T-helper 2 cell treated with Interferon-gamma antibody and Interleukin-4, amounts not matched to agents 100 ng/mL and 5 ng/mL, for 36 hours (primary cell): ENCODE measurements around the gene TRPV5. TPM values are rescaled to one million over a fixed set of nuclear protein-coding genes. Genes with fewer than 3 reads are reported as not detected.

Experiments
- intact Hi-C: fragments of 100-400 bp; cut with micrococcal nuclease; formaldehyde crosslinking; loops from one replicate; pipeline ENCODE4 v1.15.1; 2023
- total RNA-seq: library from RNA; stranded (reverse); gene quantifications from 2 replicates; pipeline ENCODE4 v1.2.3, GENCODE V29; 2022

The TRPV5 gene
- total RNA-seq, 1 donor from 2014 or later: not detected

DNA sequence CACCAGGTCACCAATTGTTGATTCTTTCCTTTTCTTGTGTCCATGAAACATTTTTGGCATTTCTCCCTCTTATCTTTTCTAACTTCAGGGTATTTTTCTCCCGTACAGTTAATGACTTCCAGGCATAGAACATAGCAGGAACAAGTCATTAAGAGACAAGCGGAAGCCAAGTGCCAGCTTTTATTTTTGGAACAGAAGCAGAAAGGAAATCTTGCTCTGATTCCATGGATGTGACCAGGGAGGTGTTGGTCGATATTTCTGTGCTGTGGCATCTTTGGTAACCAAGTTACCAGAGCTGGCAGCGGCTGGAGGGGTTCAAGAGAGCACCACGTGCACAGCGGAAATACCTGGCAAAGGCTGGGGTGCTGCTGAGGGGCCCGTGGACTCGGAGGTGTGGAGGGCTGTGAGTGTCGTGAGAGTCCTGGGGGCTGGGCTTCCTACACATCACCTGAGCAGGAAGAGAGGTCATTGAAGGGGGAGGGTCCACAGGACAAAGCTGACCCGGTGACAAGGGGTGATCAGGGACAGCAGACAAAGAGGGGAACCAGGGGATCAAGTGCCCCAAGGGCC is 7.5 kb upstream of the TRPV5 start:
- intact Hi-C loops: no loop called here

DNA sequence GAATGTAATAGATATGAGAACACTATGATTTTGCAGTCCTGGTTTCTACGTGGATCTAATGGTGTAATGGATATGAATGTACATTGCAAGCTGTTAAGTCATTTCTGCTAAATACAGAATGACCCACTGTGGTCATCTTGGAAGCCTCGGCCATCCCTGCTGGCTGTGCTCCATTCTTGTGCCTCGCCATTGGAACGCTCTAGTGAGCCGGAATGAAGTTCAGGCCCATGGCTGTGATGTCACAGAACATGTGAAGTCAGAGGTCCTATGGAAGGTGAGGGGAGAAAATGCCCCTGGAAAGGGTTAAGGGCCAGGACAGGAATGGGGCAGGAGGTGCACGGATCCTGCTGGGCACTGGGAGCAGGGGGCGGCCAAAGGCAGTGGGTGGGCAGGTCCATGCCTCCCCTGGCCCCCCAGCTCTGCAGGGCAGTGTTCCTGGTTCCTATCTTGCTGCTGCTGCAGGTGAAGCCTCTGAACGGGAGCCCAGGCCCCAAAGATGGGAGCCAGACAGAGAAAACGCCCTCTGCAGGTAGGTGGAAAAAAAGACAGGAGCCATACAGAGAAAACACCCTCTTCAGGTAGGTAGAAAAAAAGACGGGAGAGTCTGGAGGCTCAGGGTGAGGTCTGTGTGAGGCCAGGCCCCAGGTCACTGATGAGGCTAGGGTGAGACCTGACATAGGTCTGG is 5.8 kb upstream of the TRPV5 start, which contains the start of gene LLCFC1:
LLCFC1 (plus strand) TSS at position 259 of the 685 bp plus-strand sequence; CDS start at position 397, 138 bp downstream.
- intact Hi-C loops: no loop called here

DNA sequence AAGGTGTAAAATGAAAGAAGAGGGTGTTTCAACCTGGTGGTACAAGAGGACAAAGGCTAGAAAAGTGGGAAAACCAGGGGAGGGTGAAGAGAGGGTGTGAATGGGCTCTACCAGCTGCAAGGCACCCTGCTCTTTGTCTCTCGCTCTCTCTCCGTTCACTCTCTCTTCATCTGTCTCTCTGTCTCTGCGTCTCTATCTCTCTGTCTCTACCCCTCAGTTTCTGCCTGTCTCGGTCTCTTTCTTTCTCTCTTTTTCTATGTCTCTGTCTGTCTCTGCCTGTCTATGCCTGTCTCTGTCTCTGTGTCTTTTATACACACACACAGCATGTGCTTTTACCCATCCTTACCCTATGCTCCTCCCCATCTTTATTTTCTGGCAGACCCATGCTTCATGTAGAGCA is 5.1 kb upstream of the TRPV5 start:
- intact Hi-C loops: no loop called here

DNA sequence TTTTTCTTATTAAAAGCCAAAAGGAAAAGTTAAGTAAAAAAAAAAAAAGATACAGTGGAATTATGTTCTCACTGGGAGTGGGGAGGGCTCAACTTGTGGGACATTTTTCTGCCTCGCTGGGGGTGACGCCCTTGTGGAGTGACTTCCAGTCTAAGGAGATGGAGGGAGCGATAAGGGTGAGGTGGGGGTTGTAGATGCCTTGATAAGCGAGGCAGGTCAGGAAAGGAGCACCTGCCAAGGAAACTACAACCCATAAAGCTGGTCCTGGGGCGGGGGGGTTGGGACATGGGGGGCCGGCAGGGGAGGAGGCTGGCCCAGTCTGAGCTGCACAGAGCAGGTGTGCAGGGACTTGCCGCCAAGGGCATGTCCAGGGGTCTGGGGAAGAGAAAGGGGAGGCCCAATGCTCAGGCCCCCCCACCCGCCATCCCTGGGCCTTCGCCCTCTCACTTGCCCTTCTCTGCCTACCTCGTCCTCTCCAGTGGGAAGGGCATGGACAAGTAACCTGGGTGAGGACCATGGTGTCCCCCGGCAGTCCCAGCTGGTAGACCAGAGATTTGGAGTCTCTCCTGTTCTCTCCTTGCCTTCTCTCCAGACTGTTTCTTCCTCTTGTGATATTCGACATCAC is 2.5 kb upstream of the TRPV5 start:
- intact Hi-C loops: no loop called here

DNA sequence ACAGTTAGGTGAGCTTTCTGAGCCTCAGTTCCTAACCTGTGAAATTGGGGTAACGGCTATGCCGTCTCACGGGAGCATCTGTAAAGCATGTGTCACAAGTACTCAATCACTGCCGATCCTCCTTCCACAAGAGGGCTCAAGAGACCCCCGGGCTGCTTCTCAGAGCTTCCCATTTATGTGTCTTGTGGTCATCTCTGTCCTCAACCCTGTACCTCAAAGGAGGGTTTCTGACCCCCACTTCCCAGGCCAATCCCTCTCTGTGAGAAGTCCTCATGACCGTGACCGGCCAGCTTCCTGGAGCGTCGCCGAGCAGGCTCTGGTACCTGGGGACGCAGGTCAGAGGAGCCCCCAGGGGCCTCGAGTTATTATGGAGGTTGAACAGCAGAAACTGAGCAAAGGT is 510 bp upstream of the TRPV5 start:
- intact Hi-C loops: no loop called here

DNA sequence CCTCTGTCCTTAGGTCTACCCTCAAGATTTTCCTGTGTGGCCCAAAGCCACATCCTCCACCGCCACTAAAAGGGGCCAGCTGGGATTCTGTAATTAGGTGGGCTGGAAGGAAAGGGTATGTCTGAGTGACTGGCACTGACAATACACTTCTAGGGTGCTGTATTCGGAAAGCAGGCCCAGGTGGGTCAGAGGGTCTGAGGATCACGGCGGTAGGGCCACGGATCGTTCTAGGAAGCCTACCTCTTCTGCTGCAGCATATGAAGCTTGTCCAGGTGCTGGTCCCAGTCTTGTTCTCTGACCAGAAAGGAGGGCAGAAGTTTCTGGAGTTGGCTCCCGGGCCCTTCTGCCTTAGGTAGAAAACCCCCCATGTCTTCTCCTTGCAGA is 462 bp downstream of the TRPV5 start:
- intact Hi-C loops: no loop called here

DNA sequence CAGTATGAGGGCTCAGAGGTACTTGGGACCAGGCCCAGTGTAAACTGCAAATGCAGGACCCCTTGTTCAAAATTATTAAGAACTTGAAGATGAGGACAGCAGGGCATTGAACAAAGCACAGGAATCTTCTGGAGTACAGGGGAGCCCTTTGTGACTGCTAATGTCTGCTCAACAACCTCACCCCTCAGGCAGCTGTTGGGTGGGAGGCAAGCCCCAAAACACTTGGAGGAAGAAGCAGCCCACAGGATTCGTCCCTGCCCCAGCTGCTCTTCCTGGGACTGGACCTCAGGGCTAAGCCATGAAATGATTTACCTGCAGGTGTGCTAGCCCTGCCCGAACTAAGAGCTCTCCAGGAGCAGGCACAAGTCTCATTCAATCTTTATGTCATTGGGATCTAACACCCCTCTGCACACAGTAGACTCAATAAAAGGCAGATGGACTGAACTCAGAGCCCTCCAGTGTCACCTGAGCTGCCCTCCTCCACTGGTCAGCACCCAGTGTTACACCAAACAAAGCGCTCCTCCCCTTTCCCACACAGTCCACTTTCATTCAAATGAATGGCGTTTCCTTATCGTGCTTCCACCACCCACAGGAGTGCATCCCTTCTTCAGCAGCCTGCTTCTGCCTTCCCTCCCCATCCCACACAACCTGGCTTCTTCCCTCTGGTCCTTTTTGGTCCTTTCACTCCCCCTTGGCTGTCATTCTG is 1.0 kb downstream of the TRPV5 start:
- intact Hi-C loops: no loop called here

DNA sequence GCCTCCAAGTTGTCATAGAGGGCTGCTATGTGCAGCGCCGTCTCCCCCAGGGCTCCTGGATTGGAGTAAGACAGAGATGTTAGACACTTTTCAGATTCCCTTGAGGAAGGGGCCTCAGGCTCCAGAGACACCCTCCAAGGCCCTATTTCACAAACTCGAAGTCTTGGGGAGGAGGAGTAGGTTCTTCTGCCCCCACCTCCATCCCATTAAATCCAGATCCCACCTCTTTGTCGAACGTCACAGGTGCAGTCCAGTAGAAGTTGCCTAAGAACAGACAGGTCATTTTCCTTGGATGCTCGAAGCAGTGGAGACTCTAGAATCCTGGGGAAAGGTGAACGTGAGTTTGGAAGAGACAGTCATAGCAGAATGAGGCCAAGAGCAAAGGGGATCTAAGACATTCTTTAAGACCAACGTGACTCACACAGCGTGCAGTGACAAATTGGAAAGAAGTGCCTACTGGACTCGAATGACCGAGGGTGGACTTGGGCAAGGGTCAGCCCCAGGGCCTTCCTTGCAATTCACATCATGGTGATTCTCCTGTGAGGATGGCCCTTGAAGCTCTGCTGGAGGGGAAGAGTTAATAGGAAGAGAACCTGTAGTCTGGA is 3.3 kb downstream of the TRPV5 start:
- intact Hi-C loops: no loop called here

DNA sequence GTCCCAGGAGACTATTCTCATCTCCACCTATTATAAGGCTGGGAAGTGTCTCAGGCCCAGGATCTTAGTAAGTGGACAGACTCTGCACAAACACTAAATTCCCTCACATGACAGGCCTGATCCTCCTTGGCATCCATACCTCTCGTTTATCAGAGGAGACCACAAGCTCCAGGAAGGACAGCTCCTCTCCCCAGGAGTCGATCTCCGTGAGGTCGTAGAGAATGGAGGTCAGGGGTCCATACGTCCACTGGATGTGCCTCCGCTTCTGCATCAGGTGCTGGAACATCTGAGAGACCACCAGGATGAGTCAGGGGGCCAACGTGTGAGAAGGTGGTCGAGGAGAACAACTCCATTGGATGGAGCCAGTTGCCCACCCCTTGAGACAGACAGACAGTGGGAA is 5.6 kb downstream of the TRPV5 start:
- intact Hi-C loops: no loop called here

DNA sequence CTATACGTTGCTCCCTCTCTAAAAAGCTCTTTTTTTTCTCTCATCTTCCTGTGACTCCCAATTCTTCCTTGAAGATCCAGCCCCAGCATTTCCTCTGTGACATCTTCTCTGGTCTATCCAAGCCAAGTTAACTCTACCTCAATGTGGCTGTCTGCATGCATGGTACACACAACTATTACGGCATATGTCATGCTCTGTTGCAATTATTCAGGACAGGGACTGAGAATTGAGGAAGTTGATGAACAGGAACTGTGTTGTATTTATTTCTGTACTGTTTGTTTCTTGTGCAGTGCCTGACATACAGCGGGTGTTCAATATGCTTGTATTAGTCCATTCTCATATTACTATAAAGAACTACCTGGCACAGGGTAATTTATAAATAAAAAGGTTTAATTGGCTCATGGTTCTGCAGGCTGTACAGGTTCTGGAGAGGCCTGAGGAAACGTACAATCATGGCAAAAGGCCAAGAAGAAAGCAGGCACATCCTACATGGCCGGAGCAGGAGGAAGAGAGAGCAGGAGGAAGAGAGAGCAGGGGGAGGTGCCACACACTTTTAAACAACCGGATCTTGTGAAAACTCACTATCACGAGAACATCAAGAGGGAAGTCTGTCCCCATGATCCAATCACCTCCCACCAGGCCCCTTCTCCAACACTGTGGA is 6.3 kb downstream of the TRPV5 start:
- intact Hi-C loops: no loop called here

DNA sequence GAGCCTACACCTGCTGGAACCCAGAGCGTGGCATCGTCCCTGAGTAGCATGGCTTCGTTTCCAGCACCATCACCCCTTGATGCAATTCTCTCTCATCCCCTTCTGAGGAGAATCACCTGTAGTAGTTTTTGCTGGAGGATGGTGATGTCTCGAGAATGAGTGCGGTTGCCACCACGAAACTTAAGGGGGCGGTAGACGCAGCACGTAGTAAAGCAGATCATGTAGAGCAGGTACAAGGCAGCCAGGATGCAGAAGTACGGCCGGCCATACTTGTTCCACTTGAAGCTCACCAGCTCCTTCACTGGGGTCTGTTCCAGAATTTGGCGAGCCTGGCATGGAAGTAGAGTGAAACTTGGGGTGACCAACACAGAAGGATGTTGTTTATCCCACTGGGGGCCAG is 8.1 kb downstream of the TRPV5 start:
- intact Hi-C loops: no loop called here

DNA sequence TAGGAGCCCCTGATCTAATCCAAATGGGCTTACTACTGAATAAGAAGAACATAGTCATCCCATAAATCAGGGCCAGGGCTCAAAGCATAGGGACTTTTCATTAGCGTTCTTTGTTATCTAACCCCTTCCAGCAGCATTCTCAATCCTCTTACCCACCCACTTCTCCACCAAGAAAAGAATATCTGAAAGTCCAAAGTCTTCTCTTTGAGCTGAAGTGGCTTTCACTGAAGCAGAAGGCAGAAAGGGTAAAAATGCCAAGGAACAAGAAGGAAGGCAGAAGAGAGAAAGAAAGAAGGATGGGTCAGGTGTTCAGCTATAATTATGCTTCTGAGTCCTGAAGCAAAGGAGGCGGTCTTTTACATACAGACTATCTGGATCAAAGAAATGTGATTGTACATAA is 10.2 kb downstream of the TRPV5 start:
- intact Hi-C loops: no loop called here

DNA sequence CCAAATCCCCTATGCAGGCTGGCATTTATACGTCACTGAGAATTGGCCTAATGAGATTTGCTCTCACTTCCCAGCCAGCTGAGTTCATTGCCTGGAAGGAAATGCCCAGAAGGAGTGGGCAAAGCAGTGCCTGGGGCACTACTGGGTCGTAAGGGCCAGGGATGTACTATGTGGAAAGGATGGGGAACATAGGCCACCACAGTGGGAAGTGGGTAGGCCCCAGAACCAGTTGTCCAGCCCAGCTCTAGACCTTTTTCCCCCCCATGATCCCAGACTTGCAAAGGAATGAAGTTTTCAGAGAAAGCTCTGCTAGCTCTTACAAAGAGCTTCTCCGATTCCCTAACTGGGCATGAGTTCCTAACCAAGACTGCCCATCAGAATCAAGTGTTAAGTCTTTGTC is 13.9 kb downstream of the TRPV5 start:
- intact Hi-C loops: no loop called here

DNA sequence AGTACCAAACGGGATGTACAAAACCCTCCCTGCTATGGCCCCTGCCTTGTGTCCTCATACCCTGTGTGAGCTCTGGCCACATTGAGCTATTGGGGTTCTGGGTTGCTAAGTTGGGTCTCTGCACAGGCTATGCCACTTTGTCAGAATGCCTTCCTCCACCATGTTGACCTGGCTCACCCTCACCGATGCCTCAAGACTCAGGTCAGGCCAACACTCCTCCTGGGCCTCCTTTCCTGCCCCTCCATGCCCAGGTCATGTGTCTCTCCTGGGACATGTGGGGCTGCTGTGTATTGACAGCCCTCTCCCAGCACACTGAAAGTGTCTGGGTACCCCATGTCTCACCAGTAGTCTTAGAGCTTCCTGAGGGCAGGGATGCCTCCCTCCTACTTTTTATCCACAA is 14.6 kb downstream of the TRPV5 start:
- intact Hi-C loops: no loop called here

DNA sequence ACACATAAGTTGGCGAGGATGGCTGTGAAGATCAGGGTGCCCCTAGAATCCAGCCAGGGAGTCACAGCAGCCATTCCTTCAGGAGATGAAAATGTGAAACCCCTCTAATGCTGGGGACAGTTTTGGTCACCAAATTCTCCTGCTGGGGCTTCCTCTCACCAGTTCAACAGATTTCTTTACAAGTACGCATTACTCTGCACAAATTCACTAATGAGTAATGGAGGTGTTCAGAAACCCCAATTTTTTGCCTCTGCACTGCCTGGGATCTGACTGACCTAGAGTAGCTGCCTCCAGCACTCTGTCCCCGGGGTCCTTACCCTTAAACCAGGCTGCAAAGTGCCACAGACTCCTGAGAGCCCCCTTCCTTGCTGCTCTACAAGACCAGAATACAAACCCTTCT is 16.1 kb downstream of the TRPV5 start:
- intact Hi-C loops: no loop called here

DNA sequence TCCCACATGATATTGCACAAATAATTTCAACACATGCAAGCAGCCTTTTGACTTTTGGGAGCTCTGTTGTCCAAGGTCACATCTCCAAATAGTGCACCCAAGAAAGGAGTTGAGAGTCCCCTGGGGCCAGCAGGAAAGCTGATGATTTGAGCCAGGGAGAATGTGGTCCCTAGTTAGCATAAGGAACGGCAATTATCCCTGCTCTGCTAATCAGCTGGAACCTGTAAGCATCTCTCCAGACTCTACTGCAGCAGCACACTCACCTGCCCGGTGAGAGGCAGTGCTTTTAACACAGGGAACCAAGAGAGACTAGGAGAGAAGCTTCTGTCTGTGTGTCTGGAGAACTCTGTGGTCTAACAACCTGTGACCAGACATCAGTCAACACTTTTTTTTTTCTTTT is 17.0 kb downstream of the TRPV5 start:
- intact Hi-C loops: no loop called here

DNA sequence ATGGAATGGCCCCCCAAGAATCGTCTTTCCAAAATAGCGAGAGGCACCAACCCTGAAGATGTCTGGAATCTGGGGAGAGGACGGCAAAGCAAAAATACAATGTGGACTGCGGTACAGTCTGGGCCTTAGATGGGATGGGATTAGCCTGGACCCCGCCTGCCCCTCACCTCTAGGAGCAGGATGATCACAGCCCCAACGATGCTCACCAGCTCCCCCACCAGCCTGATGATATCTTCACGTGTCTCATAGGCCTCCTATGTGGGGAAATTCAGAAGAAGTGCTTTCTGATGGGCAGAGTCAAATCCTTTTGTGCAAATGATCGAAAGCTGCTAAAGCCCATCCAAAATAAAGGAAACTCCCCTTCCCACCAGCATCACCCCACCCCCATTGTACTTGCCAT is 18.2 kb downstream of the TRPV5 start:
- intact Hi-C loops: no loop called here

DNA sequence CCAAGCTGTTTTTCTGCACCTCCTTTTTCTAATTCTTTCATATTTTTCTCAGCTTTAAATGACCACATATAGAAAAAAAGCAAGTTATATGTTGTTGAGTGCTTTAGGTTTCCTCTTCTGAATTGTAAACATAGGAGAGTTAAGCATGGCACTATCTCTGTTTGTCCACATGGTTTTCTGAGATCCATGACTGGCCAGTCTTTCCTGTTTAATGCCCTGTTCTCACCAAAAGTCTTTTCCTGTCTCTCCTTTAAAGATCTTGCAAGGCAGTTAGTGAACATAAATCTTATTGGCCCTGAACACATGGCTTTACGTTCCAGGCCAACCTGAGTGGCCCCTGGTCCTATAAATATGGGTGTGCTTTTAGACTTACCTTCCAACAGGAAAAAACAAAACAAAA is 19.4 kb downstream of the TRPV5 start:
- intact Hi-C loops: no loop called here

DNA sequence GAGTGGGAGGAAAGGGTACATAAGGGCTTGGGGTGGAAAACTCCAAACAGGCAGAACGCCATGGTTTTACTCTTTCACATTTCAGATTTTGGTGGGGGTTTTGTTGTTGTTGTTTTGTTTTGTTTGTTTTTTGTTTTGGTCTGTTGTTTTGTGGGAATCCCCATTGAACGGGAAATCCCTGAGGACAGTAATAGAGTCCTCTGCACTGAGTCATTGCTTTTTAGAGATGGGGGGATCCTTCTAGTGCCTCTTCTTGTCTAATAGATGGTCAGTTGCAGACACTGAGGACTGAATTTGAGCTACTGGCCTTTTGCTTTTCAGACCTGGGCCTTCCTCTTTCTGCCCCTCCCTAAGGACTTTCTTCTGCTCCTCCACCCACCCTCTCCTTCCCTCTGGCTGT is 20.0 kb downstream of the TRPV5 start:
- intact Hi-C loops: no loop called here

DNA sequence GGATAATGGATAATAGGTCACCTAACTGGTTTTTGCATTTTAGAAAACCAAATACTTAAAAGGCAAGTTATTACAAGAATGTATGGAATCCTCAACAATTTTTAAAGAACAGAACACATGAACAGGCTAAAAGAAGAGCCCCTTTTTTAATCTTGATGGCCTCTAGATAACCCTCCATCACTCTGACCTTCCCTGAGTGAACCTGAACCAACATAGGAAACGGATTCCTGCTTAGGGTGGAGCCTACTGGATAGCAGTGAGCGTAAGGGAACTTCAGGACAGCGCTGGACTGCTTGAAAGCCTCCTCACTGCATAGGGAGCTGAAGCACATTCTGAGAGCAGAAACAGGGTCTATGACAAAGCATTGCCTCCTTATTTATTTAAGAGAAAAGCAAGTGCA is 20.5 kb downstream of the TRPV5 start:
- intact Hi-C loops: no loop called here

DNA sequence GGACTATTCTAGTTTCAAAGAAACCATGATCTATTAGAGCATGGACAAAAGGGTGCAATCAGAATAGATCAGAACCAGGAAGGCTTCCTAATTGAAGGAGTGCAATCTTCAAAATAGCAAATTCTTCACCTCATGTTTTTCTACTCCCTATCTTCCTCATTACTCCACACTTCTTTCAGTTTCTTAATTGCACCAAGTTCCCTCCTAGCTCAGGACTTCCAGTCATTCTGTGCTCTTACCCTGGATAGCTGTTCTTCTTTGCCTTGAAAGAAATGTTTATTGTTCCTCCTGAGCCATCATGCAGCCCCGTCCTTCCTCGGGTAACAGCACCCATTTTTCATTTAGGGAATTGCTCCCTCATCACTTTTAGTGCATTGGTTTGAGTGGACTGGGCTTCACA is 23.1 kb downstream of the TRPV5 start:
- intact Hi-C loops: no loop called here
